CD4-positive, alpha-beta T cell treated with Interferon gamma for 1 hour (primary cell): ENCODE results near the gene HCK.

Experiments used
- DNase-seq: peaks from one replicate; pipeline ENCODE4 v3.0.0-alpha.2; 2020

HCK gene

GRCh38 chr20:32052090-32052777 is at the start of gene HCK:
Gene HCK (plus strand): TSS chr20:32052242.
- peak; percentile 63 for DNase-seq

GRCh38 chr20:32003325-32003724 is 48.7 kb upstream of the HCK start:
- DNase-seq = no peak

GRCh38 chr20:32004963-32005362 is 47.1 kb upstream of the HCK start:
- DNase-seq = no peak

GRCh38 chr20:32006053-32006452 is 46.0 kb upstream of the HCK start:
- DNase-seq = no peak

GRCh38 chr20:32006841-32007786 is 44.9 kb upstream of the HCK start:
- DNase-seq = no peak

- no peak for DNase-seq
These were observed 44.0 kb upstream of the HCK start for GRCh38 chr20:32007787-32008616.

GRCh38 chr20:32009564-32009963 is 42.5 kb upstream of the HCK start:
- no peak for DNase-seq

GRCh38 chr20:32010101-32010500 is 41.9 kb upstream of the HCK start, which contains the start of gene CCM2L:
Gene CCM2L (plus strand): TSS chr20:32010438. CDS start chr20:32010455, 17 bp downstream.
- DNase-seq = no peak

- no peak for DNase-seq
These were observed 41.4 kb upstream of the HCK start for GRCh38 chr20:32010666-32011065.

GRCh38 chr20:32012159-32012688 is 39.8 kb upstream of the HCK start:
- DNase-seq = no peak

- no peak for DNase-seq
These were observed 38.7 kb upstream of the HCK start for GRCh38 chr20:32013326-32013725.

GRCh38 chr20:32017711-32018251 is 34.3 kb upstream of the HCK start:
- peak; percentile 65 for DNase-seq

- DNase-seq = peak; percentile 16
These were observed 33.5 kb upstream of the HCK start for GRCh38 chr20:32018269-32019155.

GRCh38 chr20:32019156-32019510 is 32.9 kb upstream of the HCK start:
- no peak for DNase-seq

- DNase-seq = no peak
These were observed 32.2 kb upstream of the HCK start for GRCh38 chr20:32019563-32020463.

GRCh38 chr20:32021091-32021490 is 31.0 kb upstream of the HCK start:
- no peak for DNase-seq

GRCh38 chr20:32024683-32025295 is 27.3 kb upstream of the HCK start:
- DNase-seq = no peak

- no peak for DNase-seq
These were observed 24.4 kb upstream of the HCK start for GRCh38 chr20:32027643-32028042.

- DNase-seq = no peak
These were observed 23.2 kb upstream of the HCK start for GRCh38 chr20:32028647-32029372.
